ENCODE results near the gene GMCL2.

DNA sequence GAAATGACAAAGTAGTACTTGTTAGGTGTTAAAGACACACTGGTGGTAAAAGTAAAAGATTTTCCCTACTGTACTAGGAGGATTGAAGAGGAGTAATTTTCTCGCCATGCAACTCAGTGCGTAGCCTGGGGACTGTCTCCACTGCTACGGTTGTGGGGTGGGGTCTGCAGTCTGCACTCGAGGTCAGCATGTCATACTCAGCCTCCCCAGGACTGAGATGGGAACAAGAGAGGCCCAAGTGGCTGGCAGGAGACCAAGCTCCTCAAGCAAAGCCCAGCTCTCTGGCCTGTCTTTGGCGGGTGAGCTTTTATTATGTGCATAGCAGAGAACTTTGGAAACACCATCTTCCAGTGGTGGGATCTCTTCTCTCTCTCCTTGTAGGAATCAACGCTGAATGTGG is 43.9 kb downstream of the GMCL2 start:
- TF ChIP-seq, protein P1, sequence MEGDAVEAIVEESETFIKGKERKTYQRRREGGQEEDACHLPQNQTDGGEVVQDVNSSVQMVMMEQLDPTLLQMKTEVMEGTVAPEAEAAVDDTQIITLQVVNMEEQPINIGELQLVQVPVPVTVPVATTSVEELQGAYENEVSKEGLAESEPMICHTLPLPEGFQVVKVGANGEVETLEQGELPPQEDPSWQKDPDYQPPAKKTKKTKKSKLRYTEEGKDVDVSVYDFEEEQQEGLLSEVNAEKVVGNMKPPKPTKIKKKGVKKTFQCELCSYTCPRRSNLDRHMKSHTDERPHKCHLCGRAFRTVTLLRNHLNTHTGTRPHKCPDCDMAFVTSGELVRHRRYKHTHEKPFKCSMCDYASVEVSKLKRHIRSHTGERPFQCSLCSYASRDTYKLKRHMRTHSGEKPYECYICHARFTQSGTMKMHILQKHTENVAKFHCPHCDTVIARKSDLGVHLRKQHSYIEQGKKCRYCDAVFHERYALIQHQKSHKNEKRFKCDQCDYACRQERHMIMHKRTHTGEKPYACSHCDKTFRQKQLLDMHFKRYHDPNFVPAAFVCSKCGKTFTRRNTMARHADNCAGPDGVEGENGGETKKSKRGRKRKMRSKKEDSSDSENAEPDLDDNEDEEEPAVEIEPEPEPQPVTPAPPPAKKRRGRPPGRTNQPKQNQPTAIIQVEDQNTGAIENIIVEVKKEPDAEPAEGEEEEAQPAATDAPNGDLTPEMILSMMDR (IDR thresholded peaks at IDR 0.05): no peak
- TF ChIP-seq POLR2A (IDR thresholded peaks at IDR 0.05; ENCODE audit: low read depth) (no peak), EP300 (IDR thresholded peaks at IDR 0.05) (no peak), POLR2AphosphoS5 (IDR thresholded peaks at IDR 0.05) (no peak)
